ENCODE measurements around the gene DMRT2.

Gene DMRT2

DNA sequence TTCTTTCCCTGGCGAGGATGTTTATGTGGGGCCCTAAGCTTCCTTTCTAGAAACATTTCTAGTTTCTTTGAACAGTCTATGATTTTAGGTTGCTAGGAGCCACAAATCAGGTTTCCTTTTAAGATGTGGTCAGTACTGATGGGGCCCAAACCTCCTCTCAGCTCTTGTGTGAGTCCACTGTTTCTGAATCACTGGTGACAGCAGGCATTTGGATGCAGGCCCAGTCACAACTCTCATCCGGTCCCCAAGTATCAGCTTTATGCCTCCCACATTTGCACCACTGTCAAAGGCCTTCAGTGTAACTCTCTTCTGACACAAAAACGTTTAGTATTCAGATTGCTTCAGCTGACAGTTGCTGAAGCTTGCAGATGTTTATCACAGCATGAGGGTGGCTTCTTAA, 7.8 kb downstream of the DMRT2 start:
- H3K27me3 ChIP-seq, result peaks cover 81% of the 10 kb centered on the region
- no peaks in the 10 kb centered on the region for H3K36me3 ChIP-seq
- H3K27ac ChIP-seq, result no peak overlapping the region
- no peak overlapping the region for H3K4me3 ChIP-seq (ENCODE audit: low read depth in 1 of 2, low read length in 1 of 2)
- TF ChIP-seq, protein P1, sequence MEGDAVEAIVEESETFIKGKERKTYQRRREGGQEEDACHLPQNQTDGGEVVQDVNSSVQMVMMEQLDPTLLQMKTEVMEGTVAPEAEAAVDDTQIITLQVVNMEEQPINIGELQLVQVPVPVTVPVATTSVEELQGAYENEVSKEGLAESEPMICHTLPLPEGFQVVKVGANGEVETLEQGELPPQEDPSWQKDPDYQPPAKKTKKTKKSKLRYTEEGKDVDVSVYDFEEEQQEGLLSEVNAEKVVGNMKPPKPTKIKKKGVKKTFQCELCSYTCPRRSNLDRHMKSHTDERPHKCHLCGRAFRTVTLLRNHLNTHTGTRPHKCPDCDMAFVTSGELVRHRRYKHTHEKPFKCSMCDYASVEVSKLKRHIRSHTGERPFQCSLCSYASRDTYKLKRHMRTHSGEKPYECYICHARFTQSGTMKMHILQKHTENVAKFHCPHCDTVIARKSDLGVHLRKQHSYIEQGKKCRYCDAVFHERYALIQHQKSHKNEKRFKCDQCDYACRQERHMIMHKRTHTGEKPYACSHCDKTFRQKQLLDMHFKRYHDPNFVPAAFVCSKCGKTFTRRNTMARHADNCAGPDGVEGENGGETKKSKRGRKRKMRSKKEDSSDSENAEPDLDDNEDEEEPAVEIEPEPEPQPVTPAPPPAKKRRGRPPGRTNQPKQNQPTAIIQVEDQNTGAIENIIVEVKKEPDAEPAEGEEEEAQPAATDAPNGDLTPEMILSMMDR (IDR thresholded peaks at IDR 0.05), result no peak
- no peaks in the 10 kb centered on the region for H3K9me3 ChIP-seq
- no peaks in the 10 kb centered on the region for H3K4me1 ChIP-seq (ENCODE audit: control insufficient read depth in 1 of 2, insufficient read depth in 1 of 2, low read depth in 1 of 2, low read length in 1 of 2)

DNA sequence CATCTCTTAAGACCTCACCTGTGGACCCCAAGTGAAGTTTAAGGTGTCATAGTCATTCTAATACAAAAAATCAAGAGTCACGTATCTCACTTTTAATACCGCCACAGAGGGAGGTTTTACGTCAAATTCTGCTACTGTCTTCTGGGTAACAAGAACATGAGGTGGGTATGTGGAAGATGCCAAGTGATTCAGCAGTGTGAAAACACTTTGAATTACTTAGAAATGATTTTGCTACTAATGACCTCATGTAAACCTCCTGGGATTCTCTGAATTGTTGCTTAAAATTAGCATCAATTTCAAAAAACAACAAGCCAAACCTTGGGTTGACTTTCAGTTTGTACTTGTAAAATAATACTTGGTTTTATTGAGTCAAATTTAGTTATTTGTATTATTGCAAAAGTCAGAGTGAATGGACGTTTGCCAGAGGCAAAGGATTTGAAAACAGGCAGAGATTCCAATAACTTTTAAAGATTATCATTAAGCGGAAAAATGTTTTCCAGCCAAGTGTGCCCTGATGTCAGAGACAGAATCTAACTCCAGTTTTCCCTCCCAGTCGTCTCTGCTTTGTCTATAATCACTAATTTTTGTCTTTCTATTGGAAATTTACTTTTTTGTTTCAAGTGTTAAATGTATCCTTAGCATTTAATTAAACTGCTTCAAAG, 8.8 kb downstream of the DMRT2 start:
- Histone ChIP-seq H3K4me1 (ENCODE audit: control insufficient read depth in 1 of 2, insufficient read depth in 1 of 2, low read depth in 1 of 2, low read length in 1 of 2) (no peaks in the 10 kb centered on the region), H3K4me3 (ENCODE audit: low read depth in 1 of 2, low read length in 1 of 2) (no peak overlapping the region), H3K27ac (no peak overlapping the region), H3K27me3 (peaks cover 77% of the 10 kb centered on the region), H3K36me3 (no peaks in the 10 kb centered on the region), H3K9me3 (no peaks in the 10 kb centered on the region)
- TF ChIP-seq, protein P1 (IDR thresholded peaks at IDR 0.05), result no peak

DNA sequence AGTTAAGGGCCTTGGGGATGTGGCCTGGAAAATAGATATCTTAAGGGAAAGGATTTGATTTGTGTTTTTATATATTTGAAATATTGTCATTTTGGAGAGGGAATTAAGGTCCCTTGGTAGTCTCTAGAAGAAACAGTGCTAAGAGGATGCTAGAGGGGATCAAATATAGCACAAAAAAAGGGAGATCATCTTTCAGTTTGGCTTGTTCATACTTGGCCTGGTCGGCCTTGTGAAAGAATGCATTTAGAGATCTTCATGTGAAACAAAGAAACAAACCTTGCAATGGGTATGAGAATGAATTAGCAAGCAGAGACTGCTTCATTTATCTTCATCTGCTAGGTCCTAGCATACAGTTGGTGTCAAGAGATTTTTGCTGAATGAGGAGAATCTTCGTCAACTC, 15.0 kb downstream of the DMRT2 start:
- Histone ChIP-seq H3K4me3 (ENCODE audit: low read depth in 1 of 2, low read length in 1 of 2) (no peak overlapping the region), H3K27ac (no peak overlapping the region), H3K27me3 (peaks cover 24% of the 10 kb centered on the region), H3K9me3 (no peaks in the 10 kb centered on the region), H3K4me1 (ENCODE audit: control insufficient read depth in 1 of 2, insufficient read depth in 1 of 2, low read depth in 1 of 2, low read length in 1 of 2) (no peaks in the 10 kb centered on the region), H3K36me3 (no peaks in the 10 kb centered on the region)
- TF ChIP-seq, protein P1 (IDR thresholded peaks at IDR 0.05), result no peak

DNA sequence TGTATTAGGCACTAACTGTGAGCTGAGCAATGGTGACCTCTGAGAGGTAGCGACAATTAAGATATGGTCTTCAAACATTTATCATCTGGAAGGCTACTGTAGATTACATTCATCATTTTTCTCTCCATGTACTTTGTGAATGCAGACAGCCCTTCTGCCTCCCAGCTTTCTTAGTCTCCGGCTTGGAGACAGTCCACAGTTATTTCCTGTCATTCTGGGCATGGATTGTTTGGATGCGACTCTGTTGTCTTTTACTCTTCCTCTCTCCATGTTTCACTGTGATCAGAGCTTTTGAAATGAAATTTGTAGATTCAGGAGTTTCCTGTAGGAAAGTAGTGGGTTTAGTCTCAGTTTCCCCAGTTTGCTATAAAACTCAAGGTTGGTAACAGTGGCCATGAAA, 20.5 kb downstream of the DMRT2 start:
- no peaks in the 10 kb centered on the region for H3K9me3 ChIP-seq
- TF ChIP-seq, protein P1 (IDR thresholded peaks at IDR 0.05), result no peak

DNA sequence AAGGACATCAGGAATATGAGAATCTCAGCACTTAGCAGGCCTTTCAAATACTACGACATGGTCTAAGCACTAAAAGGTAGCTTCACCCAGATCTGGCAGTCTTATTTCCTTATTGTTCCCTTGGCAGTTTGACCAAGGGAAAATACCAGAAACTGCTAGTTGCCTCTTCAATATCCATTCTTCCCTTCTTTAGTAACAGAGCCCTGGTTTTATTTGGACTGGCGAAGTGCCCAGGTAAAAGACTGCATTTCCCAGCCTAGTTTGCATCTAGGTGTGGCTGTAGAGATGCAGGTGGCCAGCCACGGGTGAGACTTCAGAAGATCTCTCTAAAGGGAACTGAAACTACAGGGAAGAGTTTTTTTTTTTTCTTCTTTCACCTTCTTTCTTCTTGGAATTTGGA, 21.6 kb downstream of the DMRT2 start:
- Histone ChIP-seq H3K4me1 (ENCODE audit: control insufficient read depth in 1 of 2, insufficient read depth in 1 of 2, low read depth in 1 of 2, low read length in 1 of 2) (no peaks in the 10 kb centered on the region), H3K27ac (no peak overlapping the region), H3K4me3 (ENCODE audit: low read depth in 1 of 2, low read length in 1 of 2) (no peak overlapping the region), H3K9me3 (no peaks in the 10 kb centered on the region), H3K36me3 (no peaks in the 10 kb centered on the region), H3K27me3 (peaks cover 19% of the 10 kb centered on the region)
- TF ChIP-seq, protein P1 (IDR thresholded peaks at IDR 0.05), result no peak

More for the DNA sequence above, 20.5 kb downstream of the DMRT2 start:
- peaks cover 19% of the 10 kb centered on the region for H3K27me3 ChIP-seq
- no peak overlapping the region for H3K4me3 ChIP-seq (ENCODE audit: low read depth in 1 of 2, low read length in 1 of 2)
- no peaks in the 10 kb centered on the region for H3K36me3 ChIP-seq
- no peak overlapping the region for H3K27ac ChIP-seq
- H3K4me1 ChIP-seq (ENCODE audit: control insufficient read depth in 1 of 2, insufficient read depth in 1 of 2, low read depth in 1 of 2, low read length in 1 of 2), result no peaks in the 10 kb centered on the region
